DND-41 (cell line): ENCODE data around the gene MLC1.

Source experiments
- CTCF ChIP-seq: IDR thresholded peaks from 2 replicates; pipeline ENCODE4 v1.5.1; 2012; ENCODE audit warnings: borderline replicate concordance, low read length, moderate library complexity, mild to moderate bottlenecking; ENCODE audit not compliant: poor library complexity, severe bottlenecking; ENCODE audit errors: extremely low read depth
- EZH2 ChIP-seq: IDR thresholded peaks from 3 replicates; pipeline ENCODE4 v1.6.1; 2012; ENCODE audit warnings: borderline replicate concordance, low read depth, mild to moderate bottlenecking, moderate library complexity, low read length, inconsistent platforms; ENCODE audit not compliant: severe bottlenecking

- TF ChIP-seq CTCF (no peak), EZH2 (no peak)
Measured at GRCh38 chr22:50134481-50134880, 49.3 kb upstream of the MLC1 start.
